ENCODE measurements around the gene RTL9.

DNA sequence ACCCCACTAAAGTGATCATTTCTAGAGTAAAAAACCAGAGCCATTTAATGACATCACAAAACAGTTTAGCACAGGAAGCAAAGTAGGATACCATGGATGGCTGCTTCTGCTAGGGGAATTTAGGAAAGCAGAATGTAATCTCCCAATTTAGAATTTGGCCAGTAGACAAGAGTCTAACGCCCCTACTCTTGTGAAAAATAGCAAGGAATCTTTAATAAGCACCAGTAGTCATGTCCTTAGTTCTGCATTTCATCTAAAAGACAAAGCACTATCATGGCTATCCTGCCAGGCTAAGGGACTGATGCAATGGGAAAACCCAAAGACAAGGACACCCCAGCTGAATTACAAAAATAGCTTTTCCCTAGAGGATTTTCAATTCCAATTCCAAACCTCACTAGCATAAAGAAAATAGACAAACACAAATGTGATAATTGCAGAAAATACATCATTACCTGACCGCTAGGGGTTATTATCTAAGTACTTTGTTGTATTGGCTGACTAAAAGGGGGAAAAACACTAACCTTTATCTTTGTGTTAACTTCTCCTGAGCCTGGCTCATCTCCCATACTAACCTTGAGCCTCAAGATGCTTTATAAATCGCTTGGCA lies 38.2 kb upstream of the RTL9 start:
- TF ChIP-seq, protein P1, sequence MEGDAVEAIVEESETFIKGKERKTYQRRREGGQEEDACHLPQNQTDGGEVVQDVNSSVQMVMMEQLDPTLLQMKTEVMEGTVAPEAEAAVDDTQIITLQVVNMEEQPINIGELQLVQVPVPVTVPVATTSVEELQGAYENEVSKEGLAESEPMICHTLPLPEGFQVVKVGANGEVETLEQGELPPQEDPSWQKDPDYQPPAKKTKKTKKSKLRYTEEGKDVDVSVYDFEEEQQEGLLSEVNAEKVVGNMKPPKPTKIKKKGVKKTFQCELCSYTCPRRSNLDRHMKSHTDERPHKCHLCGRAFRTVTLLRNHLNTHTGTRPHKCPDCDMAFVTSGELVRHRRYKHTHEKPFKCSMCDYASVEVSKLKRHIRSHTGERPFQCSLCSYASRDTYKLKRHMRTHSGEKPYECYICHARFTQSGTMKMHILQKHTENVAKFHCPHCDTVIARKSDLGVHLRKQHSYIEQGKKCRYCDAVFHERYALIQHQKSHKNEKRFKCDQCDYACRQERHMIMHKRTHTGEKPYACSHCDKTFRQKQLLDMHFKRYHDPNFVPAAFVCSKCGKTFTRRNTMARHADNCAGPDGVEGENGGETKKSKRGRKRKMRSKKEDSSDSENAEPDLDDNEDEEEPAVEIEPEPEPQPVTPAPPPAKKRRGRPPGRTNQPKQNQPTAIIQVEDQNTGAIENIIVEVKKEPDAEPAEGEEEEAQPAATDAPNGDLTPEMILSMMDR (IDR thresholded peaks at IDR 0.05) = no peak
- TF ChIP-seq POLR2A (IDR thresholded peaks at IDR 0.05) = no peak
